Activated CD8-positive, alpha-beta memory T cell treated with anti-CD3 and anti-CD28 coated beads for 1 hour (primary cell): ENCODE data around the gene GPR108.

Experiments
- DNase-seq, 2 donors: peaks; one replicate each; pipeline ENCODE4 v3.0.0-alpha.2; 2020; ENCODE audit warnings: low read depth in 1 of 2; ENCODE audit errors: extremely low read depth in 1 of 2

Gene GPR108

GRCh38 chr19:6737873-6738786 lies 750 bp upstream of the GPR108 start:
- DNase-seq = peak; percentile 44 to 61

- DNase-seq = no peak
These were observed 480 bp downstream of the GPR108 start for GRCh38 chr19:6736917-6737283.

GRCh38 chr19:6736169-6736916 lies 1.0 kb downstream of the GPR108 start:
- DNase-seq = peak in 1 of 2 donors; percentile 36

GRCh38 chr19:6735181-6735911 lies 2.0 kb downstream of the GPR108 start:
- no peak for DNase-seq

- DNase-seq = no peak
These were observed 3.2 kb downstream of the GPR108 start for GRCh38 chr19:6734096-6734696.

- DNase-seq = no peak
These were observed 3.9 kb downstream of the GPR108 start for GRCh38 chr19:6733338-6734095.

GRCh38 chr19:6732803-6733337 lies 4.5 kb downstream of the GPR108 start:
- no peak for DNase-seq

GRCh38 chr19:6731822-6732221 lies 5.6 kb downstream of the GPR108 start:
- no peak for DNase-seq

- DNase-seq = no peak
These were observed 6.3 kb downstream of the GPR108 start for GRCh38 chr19:6730941-6731670.

GRCh38 chr19:6730153-6730804 lies 7.1 kb downstream of the GPR108 start:
- DNase-seq = no peak

GRCh38 chr19:6729573-6730152 lies 7.7 kb downstream of the GPR108 start:
- DNase-seq = no peak

GRCh38 chr19:6728346-6728745 lies 9.0 kb downstream of the GPR108 start:
- DNase-seq = no peak

GRCh38 chr19:6725513-6726231 lies 11.7 kb downstream of the GPR108 start:
- no peak for DNase-seq

GRCh38 chr19:6724631-6725492 lies 12.5 kb downstream of the GPR108 start:
- no peak for DNase-seq

GRCh38 chr19:6723738-6724137 lies 13.6 kb downstream of the GPR108 start:
- no peak for DNase-seq

GRCh38 chr19:6723108-6723618 lies 14.2 kb downstream of the GPR108 start:
- no peak for DNase-seq

GRCh38 chr19:6721773-6722172 lies 15.6 kb downstream of the GPR108 start:
- DNase-seq = no peak
